HEK293 (cell line): ENCODE results near the gene STX16.

Experiments
- CTCF ChIA-PET: fragments of 350-600 bp; formaldehyde crosslinking; extraction: SDS; loops from one replicate; lab custom pipeline; 2021; ENCODE audit warnings: antibody characterized with exemption; lab: Yijun Ruan, JAX
- POLR2A ChIA-PET: fragments of 300-600 bp; formaldehyde crosslinking; extraction: SDS; loops from one replicate; lab custom pipeline; 2020; ENCODE audit warnings: antibody characterized with exemption, inconsistent platforms; lab: Yijun Ruan, JAX
- H3K27ac ChIP-seq: fragments of 200-500 bp; sonication (Bioruptor generic); 2 replicates; pipeline ENCODE4 v1.5.1; 2014; ENCODE audit warnings: low read depth, low read length, control low read depth, inconsistent platforms; ENCODE audit errors: extremely low read depth
- H3K36me3 ChIP-seq, 2 experiments: fragments of 200-500 bp in 1 of 2; sonication (Bioruptor generic) in 1 of 2; 1 replicate in 1 of 2; 2 replicates in 1 of 2; pipeline ENCODE4 v1.5.1; 2014 to 2017; ENCODE audit warnings: inconsistent platforms in 2 of 2, low read length in 2 of 2; ENCODE audit not compliant: control insufficient read depth in 2 of 2, insufficient read depth in 1 of 2
- H3K4me1 ChIP-seq: fragments of 200-500 bp; sonication (Bioruptor generic); 2 replicates; pipeline ENCODE4 v1.5.1; 2014; ENCODE audit warnings: mild to moderate bottlenecking, low read length, inconsistent platforms; ENCODE audit not compliant: control insufficient read depth, insufficient read depth
- H3K4me3 ChIP-seq: 2 replicates; pipeline ENCODE4 v1.5.1; 2011; ENCODE audit warnings: low read depth, mild to moderate bottlenecking, control low read depth, low read length, moderate library complexity
- H3K9me3 ChIP-seq: fragments of 200-500 bp; sonication (Bioruptor generic); 2 replicates; pipeline ENCODE4 v1.5.1; 2014; ENCODE audit warnings: low read depth, low read length, inconsistent platforms; ENCODE audit not compliant: control insufficient read depth, insufficient read depth
- ATF2 ChIP-seq: fragments of 450-650 bp; formaldehyde crosslinking; IDR thresholded peaks from 2 replicates; pipeline ENCODE4 v1.5.1; 2016; ENCODE audit warnings: missing biosample characterization, missing genetic modification characterization, low read depth
- EGR2 ChIP-seq: fragments of 450-650 bp; formaldehyde crosslinking; IDR thresholded peaks from 2 replicates; pipeline ENCODE4 v1.5.1; 2016; ENCODE audit warnings: low read depth, missing biosample characterization, missing genetic modification characterization
- GLI2 ChIP-seq: fragments of 450-650 bp; formaldehyde crosslinking; IDR thresholded peaks from 2 replicates; pipeline ENCODE4; 2017; ENCODE audit warnings: missing biosample characterization, missing genetic modification characterization, low read depth, borderline replicate concordance
- GLI4 ChIP-seq: fragments of 450-650 bp; formaldehyde crosslinking; IDR thresholded peaks from 2 replicates; pipeline ENCODE4 v1.5.1; 2016; ENCODE audit warnings: missing biosample characterization, missing genetic modification characterization
- PRDM10 ChIP-seq: fragments of 450-650 bp; formaldehyde crosslinking; IDR thresholded peaks from 2 replicates; pipeline ENCODE4 v1.5.1; 2016; ENCODE audit warnings: missing biosample characterization, missing genetic modification characterization
- ZBTB44 ChIP-seq: fragments of 450-650 bp; IDR thresholded peaks from 2 replicates; pipeline ENCODE4 v1.5.1; 2018; ENCODE audit warnings: missing biosample characterization, mild to moderate bottlenecking, missing genetic modification characterization
- ZNF112 ChIP-seq: fragments of 450-650 bp; formaldehyde crosslinking; IDR thresholded peaks from 2 replicates; pipeline ENCODE4 v1.5.0; 2017; ENCODE audit warnings: missing biosample characterization, missing genetic modification characterization
- ZNF169 ChIP-seq: fragments of 450-650 bp; formaldehyde crosslinking; IDR thresholded peaks from 2 replicates; pipeline ENCODE4 v1.5.1; 2016; ENCODE audit warnings: missing biosample characterization, missing genetic modification characterization
- ZNF175 ChIP-seq: fragments of 450-650 bp; formaldehyde crosslinking; IDR thresholded peaks from 2 replicates; pipeline ENCODE4 v1.5.1; 2016; ENCODE audit warnings: missing biosample characterization, missing genetic modification characterization
- ZNF211 ChIP-seq: fragments of 450-650 bp; formaldehyde crosslinking; IDR thresholded peaks from 2 replicates; pipeline ENCODE4 v1.5.1; 2016; ENCODE audit warnings: low read depth, missing biosample characterization, missing genetic modification characterization
- ZNF341 ChIP-seq: fragments of 450-650 bp; formaldehyde crosslinking; IDR thresholded peaks from 2 replicates; pipeline ENCODE4; 2016; ENCODE audit warnings: low read depth, missing biosample characterization, missing genetic modification characterization
- ZNF423 ChIP-seq: fragments of 450-650 bp; formaldehyde crosslinking; IDR thresholded peaks from 2 replicates; pipeline ENCODE4 v1.5.1; 2016; ENCODE audit warnings: missing biosample characterization, missing genetic modification characterization
- ZNF521 ChIP-seq: fragments of 450-650 bp; formaldehyde crosslinking; IDR thresholded peaks from 2 replicates; pipeline ENCODE4 v1.5.1; 2017; ENCODE audit warnings: missing biosample characterization, mild to moderate bottlenecking, missing genetic modification characterization
- ZNF530 ChIP-seq: fragments of 450-650 bp; formaldehyde crosslinking; IDR thresholded peaks from 2 replicates; pipeline ENCODE4 v1.5.1; 2016; ENCODE audit warnings: low read depth, missing biosample characterization, missing genetic modification characterization
- ZNF558 ChIP-seq: fragments of 450-650 bp; formaldehyde crosslinking; IDR thresholded peaks from 2 replicates; pipeline ENCODE4 v1.5.1; 2016; ENCODE audit warnings: missing biosample characterization, missing genetic modification characterization
- ZNF692 ChIP-seq: fragments of 450-650 bp; formaldehyde crosslinking; IDR thresholded peaks from 2 replicates; pipeline ENCODE4 v1.5.1; 2016; ENCODE audit warnings: missing biosample characterization, missing genetic modification characterization
- ZSCAN4 ChIP-seq: fragments of 450-650 bp; formaldehyde crosslinking; IDR thresholded peaks from 2 replicates; pipeline ENCODE4 v1.5.1; 2017; ENCODE audit warnings: missing biosample characterization, missing genetic modification characterization

STX16 gene

GRCh38 chr20:58675146-58675584 is 24.1 kb downstream of the STX16 start:
- H3K27ac ChIP-seq: no peak overlapping the region
- no peak for TF ChIP-seq ZNF423 (tag by site-specific recombination)
- TF ChIP-seq ZNF341 (tag by site-specific recombination): no peak
- no peak for TF ChIP-seq ZBTB44 (tag by site-specific recombination)
- no peak for TF ChIP-seq ZNF175
- TF ChIP-seq ZSCAN4 (tag by site-specific recombination): no peak
- TF ChIP-seq ZNF530 (tag by site-specific recombination): no peak
- no peak for TF ChIP-seq ZNF692
- TF ChIP-seq PRDM10 (tag by site-specific recombination): no peak
- TF ChIP-seq GLI4: no peak
- no peak for TF ChIP-seq EGR2 (tag by site-specific recombination)
- TF ChIP-seq ZNF112: no peak
- no peak for TF ChIP-seq ZNF558 (tag by site-specific recombination)
- TF ChIP-seq ZNF169 (tag by site-specific recombination): no peak
- no peak for TF ChIP-seq ZNF211 (tag by site-specific recombination)
- TF ChIP-seq ZNF521: no peak
- TF ChIP-seq ATF2 (tag by site-specific recombination): no peak
- no peak for TF ChIP-seq GLI2
- H3K4me1 ChIP-seq: no peaks in the 10 kb centered on the region
- H3K9me3 ChIP-seq: no peaks in the 10 kb centered on the region
- H3K4me3 ChIP-seq: no peak overlapping the region
- CTCF ChIA-PET: no interaction called here
- POLR2A ChIA-PET: no interaction called here
- peaks cover 10 to 90% of the 10 kb centered on the region in 2 experiments for H3K36me3 ChIP-seq

- Histone ChIP-seq H3K27ac (no peak overlapping the region), H3K36me3 (peaks cover 10 to 90% of the 10 kb centered on the region in 2 experiments), H3K4me1 (no peaks in the 10 kb centered on the region), H3K9me3 (no peaks in the 10 kb centered on the region), H3K4me3 (no peak overlapping the region)
- ChIA-PET POLR2A (no interaction called here), CTCF (no interaction called here)
- no peak for TF ChIP-seq ZNF558 (tag by site-specific recombination)
Measured at GRCh38 chr20:58675641-58676040, 24.6 kb downstream of the STX16 start.
